GM21360 (cell line): ENCODE data around the gene COX11.
A peak's percentile ranks its signal among the peaks of the same experiment; 100 is the strongest.

Experiments
- ATAC-seq: cut with Tn5 transposase; IDR thresholded peaks from one replicate; pipeline ENCODE4 v1.9.1; 2021; ENCODE audit warnings: mild to moderate bottlenecking, moderate library complexity; ENCODE audit not compliant: unreplicated experiment

The COX11 gene

GRCh38 chr17:54968988-54969332 is 506 bp upstream of the COX11 start:
- ATAC-seq = peak; percentile 33

GRCh38 chr17:54967621-54968261 is 713 bp downstream of the COX11 start:
- ATAC-seq = peak; percentile 14

- no peak for ATAC-seq
These were observed 11.7 kb downstream of the COX11 start for GRCh38 chr17:54956791-54957190.

GRCh38 chr17:54951286-54951685 is 17.2 kb downstream of the COX11 start:
- no peak for ATAC-seq

GRCh38 chr17:54950116-54950515 is 18.3 kb downstream of the COX11 start:
- no peak for ATAC-seq

- ATAC-seq = no peak
These were observed 20.1 kb downstream of the COX11 start for GRCh38 chr17:54948380-54948779.

GRCh38 chr17:54947396-54947795 is 21.1 kb downstream of the COX11 start:
- ATAC-seq = no peak

- no peak for ATAC-seq
These were observed 22.8 kb downstream of the COX11 start for GRCh38 chr17:54945671-54946070.

- ATAC-seq = no peak
These were observed 23.2 kb downstream of the COX11 start for GRCh38 chr17:54945231-54945630.

GRCh38 chr17:54944796-54945195 is 23.7 kb downstream of the COX11 start:
- no peak for ATAC-seq

GRCh38 chr17:54941285-54941684 is 27.2 kb downstream of the COX11 start:
- no peak for ATAC-seq

- no peak for ATAC-seq
These were observed 31.0 kb downstream of the COX11 start for GRCh38 chr17:54937426-54937825.

- no peak for ATAC-seq
These were observed 31.4 kb downstream of the COX11 start for GRCh38 chr17:54937018-54937417.

GRCh38 chr17:54935471-54935870 is 33.0 kb downstream of the COX11 start:
- no peak for ATAC-seq

- no peak for ATAC-seq
These were observed 34.5 kb downstream of the COX11 start for GRCh38 chr17:54933921-54934320.

- no peak for ATAC-seq
These were observed 35.7 kb downstream of the COX11 start for GRCh38 chr17:54932711-54933110.

GRCh38 chr17:54927525-54927924 is 40.9 kb downstream of the COX11 start:
- no peak for ATAC-seq

- ATAC-seq = no peak
These were observed 44.0 kb downstream of the COX11 start for GRCh38 chr17:54924405-54924804.

- no peak for ATAC-seq
These were observed 47.6 kb downstream of the COX11 start for GRCh38 chr17:54920819-54921218.

GRCh38 chr17:54919425-54919824 is 49.0 kb downstream of the COX11 start:
- no peak for ATAC-seq

- no peak for ATAC-seq
These were observed 51.7 kb downstream of the COX11 start for GRCh38 chr17:54916721-54917120.
